H9 (cell line): ENCODE measurements around the gene SURF1. TPM values are rescaled to one million over a fixed set of nuclear protein-coding genes. Genes with fewer than 3 reads are reported as not detected.
A peak's percentile ranks its signal among the peaks of the same experiment; 100 is the strongest.

Source experiments
- DNase-seq: peaks from one replicate; pipeline ENCODE4 v3.0.0-alpha.2; 2017
- H2AFZ ChIP-seq: one replicate; pipeline ENCODE4 v1.6.1; 2013; ENCODE audit warnings: mild to moderate bottlenecking, low read length, control low read depth, moderate library complexity
- H2AK5ac ChIP-seq: 2 replicates; pipeline ENCODE4 v1.6.1; 2013; ENCODE audit warnings: low read length, control low read depth, mixed read lengths; ENCODE audit not compliant: insufficient read length
- H2BK120ac ChIP-seq: one replicate; pipeline ENCODE4 v1.6.1; 2013; ENCODE audit warnings: low read depth, mild to moderate bottlenecking, low read length, control low read depth, inconsistent platforms; ENCODE audit not compliant: poor library complexity, severe bottlenecking
- H2BK12ac ChIP-seq: 2 replicates; pipeline ENCODE4 v1.6.1; 2013; ENCODE audit warnings: low read length, control low read depth, mixed read lengths, low read depth; ENCODE audit not compliant: insufficient read length
- H2BK15ac ChIP-seq: 2 replicates; pipeline ENCODE4 v1.6.1; 2013; ENCODE audit warnings: low read depth, low read length, control low read depth
- H2BK20ac ChIP-seq: one replicate; pipeline ENCODE4 v1.6.1; 2013; ENCODE audit warnings: low read depth, mild to moderate bottlenecking, low read length, control low read depth, inconsistent platforms; ENCODE audit not compliant: poor library complexity, severe bottlenecking
- H2BK5ac ChIP-seq: 2 replicates; pipeline ENCODE4 v1.6.1; 2013; ENCODE audit warnings: low read length, control low read depth, mixed read lengths; ENCODE audit not compliant: insufficient read length
- H3K14ac ChIP-seq: 2 replicates; pipeline ENCODE4 v1.6.1; 2013; ENCODE audit warnings: low read length, control low read depth; ENCODE audit not compliant: insufficient read depth
- H3K18ac ChIP-seq: 2 replicates; pipeline ENCODE4 v1.6.1; 2013; ENCODE audit warnings: low read depth, mild to moderate bottlenecking, mixed read lengths, low read length, control low read depth; ENCODE audit not compliant: insufficient read length
- H3K23ac ChIP-seq: 2 replicates; pipeline ENCODE4 v1.6.1; 2013; ENCODE audit warnings: low read length, control low read depth, mixed read lengths, low read depth; ENCODE audit not compliant: insufficient read length
- H3K23me2 ChIP-seq: 2 replicates; pipeline ENCODE4 v1.6.1; 2013; ENCODE audit warnings: low read depth, mild to moderate bottlenecking, mixed read lengths, low read length, control low read depth; ENCODE audit not compliant: insufficient read length, poor library complexity, severe bottlenecking
- H3K27ac ChIP-seq: 2 replicates; pipeline ENCODE4 v1.5.1; 2013; ENCODE audit warnings: low read length, control low read depth, mixed read lengths, low read depth; ENCODE audit not compliant: insufficient read length
- H3K27me3 ChIP-seq: 2 replicates; pipeline ENCODE4 v1.6.1; 2013; ENCODE audit warnings: low read length, control low read depth, inconsistent platforms; ENCODE audit not compliant: insufficient read depth
- H3K4ac ChIP-seq: 2 replicates; pipeline ENCODE4 v1.6.1; 2013; ENCODE audit warnings: low read depth, mild to moderate bottlenecking, control low read depth, inconsistent platforms, low read length, moderate library complexity
- H3K4me1 ChIP-seq: 2 replicates; pipeline ENCODE4 v1.6.1; 2013; ENCODE audit warnings: low read length, control low read depth, inconsistent platforms; ENCODE audit not compliant: insufficient read depth
- H3K4me2 ChIP-seq: 2 replicates; pipeline ENCODE4 v1.6.1; 2013; ENCODE audit warnings: low read length, control low read depth, mixed read lengths; ENCODE audit not compliant: insufficient read length, insufficient read depth
- H3K56ac ChIP-seq: 2 replicates; pipeline ENCODE4 v1.6.1; 2013; ENCODE audit warnings: low read depth, mild to moderate bottlenecking, mixed read lengths, low read length, control low read depth; ENCODE audit not compliant: insufficient read length
- H3K79me1 ChIP-seq: 2 replicates; pipeline ENCODE4 v1.6.1; 2013; ENCODE audit warnings: low read depth, mild to moderate bottlenecking, moderate library complexity, low read length, control low read depth, inconsistent platforms; ENCODE audit not compliant: insufficient read depth, poor library complexity, severe bottlenecking
- H3K79me2 ChIP-seq: 2 replicates; pipeline ENCODE4 v1.6.1; 2013; ENCODE audit warnings: low read length, control low read depth, inconsistent platforms; ENCODE audit not compliant: insufficient read depth
- H3K9ac ChIP-seq: 2 replicates; pipeline ENCODE4 v1.6.1; 2013; ENCODE audit warnings: low read length, control low read depth, mixed read lengths; ENCODE audit not compliant: insufficient read length; ENCODE audit errors: extremely low read depth
- H3K9me3 ChIP-seq: one replicate; pipeline ENCODE4 v1.6.1; 2013; ENCODE audit warnings: low read depth, low read length, inconsistent platforms; ENCODE audit not compliant: control insufficient read depth
- H3T11ph ChIP-seq: one replicate; pipeline ENCODE4 v1.6.1; 2013; ENCODE audit warnings: mild to moderate bottlenecking, low read length, control low read depth, inconsistent platforms
- H4K20me1 ChIP-seq: one replicate; pipeline ENCODE4 v1.6.1; 2013; ENCODE audit not compliant: control insufficient read depth, insufficient read length, insufficient read depth
- H4K5ac ChIP-seq: 2 replicates; pipeline ENCODE4 v1.6.1; 2013; ENCODE audit warnings: low read depth, mild to moderate bottlenecking, mixed read lengths, low read length, control low read depth; ENCODE audit not compliant: insufficient read length
- H4K8ac ChIP-seq: replicated peaks from 2 replicates; pipeline ENCODE4 v1.6.1; 2013; ENCODE audit warnings: low read length, control low read depth, mixed read lengths, low read depth; ENCODE audit not compliant: insufficient read length
- H4K91ac ChIP-seq: 2 replicates; pipeline ENCODE4 v1.6.1; 2013; ENCODE audit warnings: low read depth, mild to moderate bottlenecking, moderate library complexity, mixed read lengths, low read length, control low read depth; ENCODE audit not compliant: insufficient read length
- H3K27ac Mint-ChIP-seq, 3 experiments: 2 replicates in 2 of 3; 3 replicates in 1 of 3; pipeline ENCODE4 v1.8.0; 2020 to 2021; ENCODE audit warnings: mixed read lengths in 3 of 3, mild to moderate bottlenecking in 1 of 3, moderate library complexity in 1 of 3
- H3K27me3 Mint-ChIP-seq: 2 replicates; pipeline ENCODE4 v1.8.0; 2021; ENCODE audit warnings: low read depth, mild to moderate bottlenecking, moderate library complexity, mixed read lengths
- H3K36me3 Mint-ChIP-seq, 3 experiments: 2 replicates in 2 of 3; 3 replicates in 1 of 3; pipeline ENCODE4 v1.8.0; 2020 to 2021; ENCODE audit warnings: low read depth in 3 of 3, mixed read lengths in 3 of 3; ENCODE audit not compliant: insufficient read depth in 1 of 3
- H3K4me1 Mint-ChIP-seq, 2 experiments: 2 replicates each; pipeline ENCODE4 v1.8.0; 2020; ENCODE audit warnings: mixed read lengths in 2 of 2
- H3K4me3 Mint-ChIP-seq, 2 experiments: 2 replicates in 1 of 2; 3 replicates in 1 of 2; pipeline ENCODE4 v1.8.0; 2020 to 2021; ENCODE audit warnings: mild to moderate bottlenecking in 2 of 2, mixed read lengths in 2 of 2, moderate library complexity in 1 of 2
- H3K9me3 Mint-ChIP-seq, 2 experiments: 2 replicates in 1 of 2; 3 replicates in 1 of 2; pipeline ENCODE4 v1.8.0; 2020; ENCODE audit warnings: mild to moderate bottlenecking in 2 of 2, mixed read lengths in 2 of 2, moderate library complexity in 1 of 2
- WGBS: extraction: QIAGEN DNeasy Blood & Tissue Kit; methylation state at CpG from one replicate; pipeline ENCODE4 v1.1.7; 2013; ENCODE audit warnings: missing lambda C conversion rate, low lambda C conversion rate, mixed read lengths; ENCODE audit not compliant: insufficient read length; ENCODE audit errors: extremely low coverage; 5-methylcytosine and 5-hydroxymethylcytosine counted together
- total RNA-seq: library from RNA; stranded (reverse); gene quantifications from 2 replicates; pipeline ENCODE4 v1.2.1, GENCODE V29; 2021
- TF ChIP-seq, protein P1 (sequence below): fragments of 200-600 bp; sonication (generic); conservative IDR thresholded peaks from 3 replicates; pipeline ENCODE4 v1.8.0; 2021; ENCODE audit warnings: antibody characterized with exemption, mild to moderate bottlenecking

The SURF1 gene
- total RNA-seq, 1 experiment from 2014 or later = 43.3 TPM

GRCh38 chr9:133360400-133361393, 4.4 kb upstream of the SURF1 start:
- Histone ChIP-seq H3K23me2 (peaks cover 10% of the 10 kb centered on the region), H3T11ph (no peak overlapping the region), H2AFZ (no peak overlapping the region), H3K56ac (no peak overlapping the region), H3K27me3 (no peaks in the 10 kb centered on the region), H3K18ac (no peak overlapping the region), H2BK12ac (no peak overlapping the region), H3K14ac (no peak overlapping the region), H3K4me2 (no peak overlapping the region), H4K20me1 (no peaks in the 10 kb centered on the region), H2BK5ac (no peak overlapping the region), H3K4ac (no peak overlapping the region), H3K9ac (no peak overlapping the region), H3K79me1 (peaks cover 3% of the 10 kb centered on the region), H3K27ac (no peak overlapping the region), H3K23ac (no peak overlapping the region), H3K79me2 (no peaks in the 10 kb centered on the region; the same call in 1 of the 2 replicates), H2BK15ac (no peak overlapping the region), H4K91ac (no peak overlapping the region), H2BK20ac (no peak overlapping the region), H4K5ac (no peak overlapping the region), H4K8ac (no peak overlapping the region), H3K9me3 (no peaks in the 10 kb centered on the region), H2BK120ac (no peak overlapping the region), H3K4me1 (no peaks in the 10 kb centered on the region), H2AK5ac (no peak overlapping the region)
- H3K4me1 Mint-ChIP-seq = peaks cover 8 to 10% of the 10 kb centered on the region in 2 experiments
- TF ChIP-seq, protein P1, sequence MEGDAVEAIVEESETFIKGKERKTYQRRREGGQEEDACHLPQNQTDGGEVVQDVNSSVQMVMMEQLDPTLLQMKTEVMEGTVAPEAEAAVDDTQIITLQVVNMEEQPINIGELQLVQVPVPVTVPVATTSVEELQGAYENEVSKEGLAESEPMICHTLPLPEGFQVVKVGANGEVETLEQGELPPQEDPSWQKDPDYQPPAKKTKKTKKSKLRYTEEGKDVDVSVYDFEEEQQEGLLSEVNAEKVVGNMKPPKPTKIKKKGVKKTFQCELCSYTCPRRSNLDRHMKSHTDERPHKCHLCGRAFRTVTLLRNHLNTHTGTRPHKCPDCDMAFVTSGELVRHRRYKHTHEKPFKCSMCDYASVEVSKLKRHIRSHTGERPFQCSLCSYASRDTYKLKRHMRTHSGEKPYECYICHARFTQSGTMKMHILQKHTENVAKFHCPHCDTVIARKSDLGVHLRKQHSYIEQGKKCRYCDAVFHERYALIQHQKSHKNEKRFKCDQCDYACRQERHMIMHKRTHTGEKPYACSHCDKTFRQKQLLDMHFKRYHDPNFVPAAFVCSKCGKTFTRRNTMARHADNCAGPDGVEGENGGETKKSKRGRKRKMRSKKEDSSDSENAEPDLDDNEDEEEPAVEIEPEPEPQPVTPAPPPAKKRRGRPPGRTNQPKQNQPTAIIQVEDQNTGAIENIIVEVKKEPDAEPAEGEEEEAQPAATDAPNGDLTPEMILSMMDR = no peak
- no peaks in the 10 kb centered on the region; the same call in 1 of the 2 replicates for H3K27me3 Mint-ChIP-seq
- no peak for DNase-seq
- H3K4me3 Mint-ChIP-seq = no peak overlapping the region
- peak overlapping the region in 1 of 3 experiments; percentile 62; a peak in 2 of 7 replicates for H3K27ac Mint-ChIP-seq
- H3K36me3 Mint-ChIP-seq = peaks cover 23 to 77% (median 72%) of the 10 kb centered on the region in 3 experiments; a peak in 6 of 7 replicates
- H3K9me3 Mint-ChIP-seq = no peaks in the 10 kb centered on the region
- WGBS = no CpG with 5 or more reads among the region's 21 CpGs
